Measurements from ENCODE around the gene JAKMIP3. TPM values are rescaled to one million over a fixed set of nuclear protein-coding genes. Genes with fewer than 3 reads are reported as not detected.

JAKMIP3 gene
- total RNA-seq, 4 donors from 2014 or later, result 0.04 to 0.19 (median 0.13) TPM; not detected in 1

DNA sequence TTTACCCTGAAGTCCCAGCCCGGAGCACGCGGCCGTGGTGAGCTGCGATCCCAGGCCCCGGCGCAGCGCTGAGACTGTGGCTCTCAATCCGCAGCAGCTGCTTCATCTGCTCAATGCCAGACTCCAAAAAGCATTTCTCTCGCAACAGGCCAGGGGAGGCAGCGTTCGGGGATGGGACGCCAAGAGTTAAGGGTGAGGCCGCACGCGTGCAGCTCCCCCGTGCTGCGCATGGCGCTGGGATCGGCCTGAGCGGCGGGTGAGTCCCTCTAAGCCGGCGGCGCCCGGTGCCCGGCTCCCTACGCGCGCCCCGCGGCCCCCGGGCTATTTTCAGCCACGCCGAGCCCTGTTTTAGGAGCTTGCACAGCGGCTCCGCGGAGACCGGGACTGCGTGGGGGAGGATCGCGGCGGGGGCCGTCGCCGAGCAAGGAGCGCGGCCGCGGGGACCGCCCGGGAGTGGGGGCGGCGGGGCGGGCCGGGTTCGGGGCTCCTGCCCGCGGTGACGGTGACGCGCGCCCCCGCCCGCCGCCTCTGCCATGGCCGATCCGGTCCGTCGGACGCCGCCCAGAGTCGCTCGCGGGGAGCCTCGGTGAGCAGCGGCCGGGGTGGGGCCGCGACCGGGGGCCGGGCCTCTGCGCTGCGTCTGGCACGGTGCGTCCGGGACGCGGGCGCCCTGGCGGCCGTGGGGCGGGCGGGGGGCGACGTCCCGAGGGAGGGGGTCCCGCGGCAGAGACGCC is 29.4 kb upstream of the JAKMIP3 start:
- DNase-seq, result no peak
- TF ChIP-seq POLR2A (IDR thresholded peaks at IDR 0.05) (no peak), CTCF (IDR thresholded peaks at IDR 0.05) (no peak)
- H3K36me3 ChIP-seq, result no peaks in the 10 kb centered on the region
- WGBS, 2 donors, result no CpG with 5 or more reads among the region's 100 CpGs
- H3K27ac ChIP-seq, result no peak overlapping the region
- peaks cover 0 to 96% (median 0%) of the 10 kb centered on the region in 4 donors for H3K27me3 ChIP-seq
- H3K4me3 ChIP-seq, result peak overlapping the region; percentile 26 to 66 (median 46)
- no peaks in the 10 kb centered on the region for H3K9me3 ChIP-seq
- intact Hi-C loops (cut with DNase I), result no loop called here
- H3K4me1 ChIP-seq, result peaks cover 8 to 19% (median 9%) of the 10 kb centered on the region in 3 donors

DNA sequence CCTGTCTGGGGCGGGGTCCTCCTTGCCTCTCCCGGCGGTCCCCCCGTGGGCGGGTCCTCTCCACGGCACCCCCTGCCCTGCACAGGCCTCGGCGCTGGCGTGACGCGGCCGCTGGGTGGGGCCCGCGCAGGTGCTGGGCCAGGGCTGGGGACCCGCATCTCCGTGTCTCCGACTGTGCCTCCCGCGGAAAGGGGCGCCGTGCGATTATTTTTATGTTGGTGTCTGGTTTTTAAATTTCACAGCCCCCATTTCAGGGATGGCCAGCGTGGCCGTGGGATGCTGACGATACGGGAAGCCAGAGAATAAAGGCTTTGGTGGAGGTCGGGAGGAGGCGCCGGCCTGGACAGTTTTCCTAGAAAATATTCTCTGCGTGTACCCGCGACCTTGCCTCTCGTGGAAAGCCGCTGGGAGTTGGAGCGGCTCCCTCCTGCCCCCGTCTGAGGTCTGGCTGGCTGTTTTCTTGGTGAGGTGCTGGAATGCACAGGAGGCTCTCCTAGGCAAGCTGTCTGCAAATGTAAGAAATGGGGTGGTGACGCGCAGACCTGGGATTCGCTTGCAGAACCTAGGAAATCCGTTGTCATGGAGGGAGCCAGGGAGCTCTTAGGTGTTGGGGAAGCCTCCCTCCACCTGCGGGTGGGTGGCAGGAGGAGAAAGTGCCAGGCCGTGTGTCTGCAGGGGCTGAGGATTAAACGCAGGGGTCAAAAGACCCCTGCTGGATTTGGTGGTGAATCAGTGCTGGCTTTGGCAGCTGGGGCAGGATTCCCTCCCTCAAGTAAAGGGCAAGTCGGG is 28.7 kb upstream of the JAKMIP3 start:
- no peaks in the 10 kb centered on the region for H3K36me3 ChIP-seq
- peaks cover 8 to 19% (median 9%) of the 10 kb centered on the region in 3 donors for H3K4me1 ChIP-seq
- no peaks in the 10 kb centered on the region for H3K9me3 ChIP-seq
- no peak for DNase-seq
- peak overlapping the region; percentile 26 to 66 (median 46) for H3K4me3 ChIP-seq
- TF ChIP-seq POLR2A (IDR thresholded peaks at IDR 0.05) (no peak), CTCF (IDR thresholded peaks at IDR 0.05) (no peak)
- 6 to 16% methylated on average over 4 to 14 of the region's 44 CpGs for whole genome bisulfite sequencing, 2 donors
- peaks cover 0 to 95% (median 0%) of the 10 kb centered on the region in 4 donors for H3K27me3 ChIP-seq
- H3K27ac ChIP-seq, result no peak overlapping the region
- intact Hi-C loops (cut with DNase I), result no loop called here

DNA sequence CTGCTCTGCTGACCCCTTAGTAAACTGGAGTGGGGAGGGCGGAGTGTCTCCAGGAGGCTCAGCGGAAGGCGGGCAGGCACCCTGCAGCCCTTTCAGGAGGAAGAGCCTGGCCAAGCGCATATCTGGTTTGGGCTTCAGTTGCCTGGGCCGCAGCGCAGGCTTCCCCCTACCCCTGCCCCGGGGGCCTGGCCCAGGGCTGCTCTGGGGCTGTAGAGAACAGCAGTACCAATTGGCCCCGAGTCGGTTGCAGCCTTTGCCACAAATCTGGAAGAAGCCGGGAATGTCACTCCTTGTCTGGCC is 28.1 kb upstream of the JAKMIP3 start:
- peaks cover 8 to 19% (median 9%) of the 10 kb centered on the region in 3 donors for H3K4me1 ChIP-seq
- H3K27ac ChIP-seq, result no peak overlapping the region
- 43 to 63% methylated on average over 1 to 4 of the region's 10 CpGs for WGBS, 2 donors
- H3K27me3 ChIP-seq, result peaks cover 0 to 94% (median 0%) of the 10 kb centered on the region in 4 donors
- DNase-seq, result no peak
- no peaks in the 10 kb centered on the region for H3K36me3 ChIP-seq
- TF ChIP-seq POLR2A (IDR thresholded peaks at IDR 0.05) (no peak), CTCF (IDR thresholded peaks at IDR 0.05) (no peak)
- no peaks in the 10 kb centered on the region for H3K9me3 ChIP-seq
- H3K4me3 ChIP-seq, result no peak overlapping the region
- intact Hi-C loops (cut with DNase I), result no loop called here

GRCh38 chr10:132039371-132039770 is 26.4 kb upstream of the JAKMIP3 start:
- intact Hi-C loops (cut with DNase I), result no loop called here
- WGBS, 2 donors, result 86% methylated on average over 2 of the region's 8 CpGs; no CpG with 5 or more reads in 1 of the 2 donors
- DNase-seq, result no peak
- no peaks in the 10 kb centered on the region for H3K36me3 ChIP-seq
- H3K27me3 ChIP-seq, result peaks cover 0 to 94% (median 1%) of the 10 kb centered on the region in 4 donors
- H3K4me3 ChIP-seq, result no peak overlapping the region
- H3K4me1 ChIP-seq, result peaks cover 8 to 19% (median 9%) of the 10 kb centered on the region in 3 donors
- no peaks in the 10 kb centered on the region for H3K9me3 ChIP-seq
- TF ChIP-seq POLR2A (IDR thresholded peaks at IDR 0.05) (no peak), CTCF (IDR thresholded peaks at IDR 0.05) (no peak)
- no peak overlapping the region for H3K27ac ChIP-seq

GRCh38 chr10:132040046-132040445 is 25.7 kb upstream of the JAKMIP3 start:
- H3K27ac ChIP-seq, result no peak overlapping the region
- intact Hi-C loops (cut with DNase I), result no loop called here
- 55 to 71% methylated on average over 6 of the region's 9 CpGs for WGBS, 2 donors
- no peaks in the 10 kb centered on the region for H3K9me3 ChIP-seq
- H3K36me3 ChIP-seq, result no peaks in the 10 kb centered on the region
- DNase-seq, result no peak
- peaks cover 0 to 94% (median 1%) of the 10 kb centered on the region in 4 donors for H3K27me3 ChIP-seq
- peaks cover 8 to 19% (median 9%) of the 10 kb centered on the region in 3 donors for H3K4me1 ChIP-seq
- H3K4me3 ChIP-seq, result no peak overlapping the region
- TF ChIP-seq POLR2A (IDR thresholded peaks at IDR 0.05), result no peak
- TF ChIP-seq CTCF (IDR thresholded peaks at IDR 0.05), result no peak

Measured in esophagus squamous epithelium (tissue), 5 donors.